Mesenteric fat pad (tissue), 1 donor: ENCODE data around the gene MCM9. TPM values are rescaled to one million over a fixed set of nuclear protein-coding genes. Genes with fewer than 3 reads are reported as not detected.

ENCODE experiments used
- DNase-seq: peaks from one replicate; pipeline ENCODE4 v3.0.0-alpha.2; 2020; ENCODE audit warnings: low spot score
- total RNA-seq: library from RNA; stranded (reverse); fragmentation: NEBNext Ultra II Directional; extraction: Animal tissue kit (Norgen Biotek cat#: 25700); gene quantifications from one replicate; pipeline ENCODE4 v1.2.1, GENCODE V29; 2021
- donor health status: DM: yes; HTN: yes; CAD: no.

Gene MCM9
- total RNA-seq, 1 donor from 2014 or later: 9.4 TPM

DNA sequence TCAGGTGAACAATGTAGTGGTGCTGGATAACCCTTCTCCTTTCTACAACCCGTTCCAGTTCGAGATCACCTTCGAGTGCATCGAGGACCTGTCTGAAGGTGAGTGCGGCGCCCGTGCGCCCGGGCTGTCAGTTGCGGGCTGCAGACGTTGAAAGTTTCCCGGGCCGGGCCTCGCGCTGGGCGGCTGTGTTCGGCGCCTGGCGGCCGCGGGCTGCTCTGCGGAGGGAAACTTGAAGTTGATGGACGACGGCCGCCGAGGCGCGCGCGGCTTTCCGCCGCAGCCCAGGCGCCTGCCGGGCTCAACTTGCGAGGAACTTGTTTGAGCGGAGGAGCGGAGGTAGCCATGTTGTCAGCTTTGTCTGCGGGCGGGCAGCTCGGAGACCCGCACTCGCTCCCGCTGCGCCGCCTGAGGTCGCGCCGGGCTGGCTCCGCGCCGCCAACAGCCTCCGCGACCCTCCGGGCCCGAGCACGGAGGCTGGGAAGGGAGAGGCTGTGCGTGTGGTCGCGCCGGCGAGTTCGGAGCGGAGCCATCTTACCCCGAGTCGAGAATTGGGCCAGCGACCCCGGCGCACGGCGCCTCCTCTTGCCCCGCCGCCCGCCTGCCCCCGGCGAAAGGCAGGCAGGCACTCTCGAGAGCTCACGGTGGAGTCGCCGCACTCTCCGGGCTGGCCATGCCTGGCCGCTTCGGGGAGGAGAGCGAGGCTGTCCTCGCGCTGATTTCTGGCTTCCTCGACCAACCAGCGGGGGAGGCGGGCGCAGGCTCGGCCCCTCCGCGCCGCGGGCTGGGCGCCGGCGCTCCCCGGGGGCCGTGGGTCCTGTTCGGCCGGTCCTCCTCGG is 40.3 kb downstream of the MCM9 start:
- DNase-seq: peak; percentile 91

DNA sequence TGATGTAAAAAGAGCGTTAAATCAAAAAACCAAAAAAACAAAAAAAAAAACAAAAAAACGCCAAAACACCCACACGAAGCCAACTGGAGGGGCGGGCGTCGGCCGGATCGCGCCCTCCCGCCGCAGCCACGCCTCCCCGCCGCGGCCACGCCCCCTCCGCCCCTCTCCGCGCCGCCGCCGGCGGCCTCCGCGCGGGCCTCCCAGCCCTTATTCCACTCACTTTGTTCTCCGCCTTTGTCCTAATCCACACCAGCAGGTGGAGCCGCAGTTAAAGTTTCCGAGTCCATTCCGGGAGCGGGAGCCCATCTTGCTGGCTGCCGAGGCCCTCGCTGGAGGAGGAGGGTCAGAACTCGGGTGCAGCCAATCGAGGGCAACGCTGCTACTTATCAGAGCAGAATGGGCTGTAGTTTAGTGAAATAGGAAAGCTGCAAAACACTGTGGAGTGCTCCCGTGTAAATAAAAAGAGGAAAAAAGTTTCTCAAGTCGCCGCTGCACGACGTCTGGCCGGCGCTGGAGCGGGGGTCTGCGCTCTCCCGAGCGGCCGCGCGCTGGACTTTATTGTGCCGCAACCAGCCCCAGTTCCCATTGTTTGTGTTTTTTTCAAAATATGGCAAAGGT is 41.0 kb downstream of the MCM9 start, which contains the start of gene ASF1A:
Gene ASF1A (plus strand): TSS at position 346 of the 618 bp plus-strand sequence. CDS start 262 bp downstream, at position 608.
- DNase-seq: peak; percentile 97

DNA sequence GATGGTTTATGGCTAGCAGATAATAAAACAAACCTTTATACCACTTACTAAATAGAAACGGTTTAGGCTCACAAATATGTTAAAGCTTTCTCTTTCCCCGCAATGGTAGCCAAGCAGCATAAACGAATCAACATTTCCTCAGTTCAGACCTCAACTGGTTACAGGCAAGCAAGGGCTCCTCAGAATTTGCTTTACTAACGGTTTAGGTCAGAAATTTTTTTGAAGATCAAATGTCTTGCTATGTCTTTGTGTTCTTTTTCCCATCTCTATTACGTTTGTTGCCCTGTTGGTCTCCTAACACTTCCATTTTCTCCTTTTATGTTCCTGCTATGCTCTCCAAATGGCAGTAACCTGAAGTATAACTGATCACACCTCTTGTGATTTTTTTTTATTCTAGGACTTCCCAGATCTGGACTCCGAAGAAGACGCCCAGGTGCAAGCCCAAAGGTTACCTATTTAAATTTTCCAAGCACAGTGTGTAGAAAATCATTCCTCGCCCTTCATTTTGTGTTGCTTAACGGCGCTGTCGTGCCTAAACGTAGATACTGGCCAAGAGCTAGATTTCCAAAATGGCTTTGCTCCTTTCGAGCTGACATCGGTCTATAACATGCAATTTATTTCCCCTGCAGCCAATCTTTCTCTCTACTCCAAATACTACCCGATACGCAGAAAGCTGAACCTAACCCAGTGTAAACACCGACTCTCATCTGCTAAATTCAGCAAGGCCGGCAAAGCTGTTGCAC is 41.7 kb downstream of the MCM9 start:
- DNase-seq: no peak

DNA sequence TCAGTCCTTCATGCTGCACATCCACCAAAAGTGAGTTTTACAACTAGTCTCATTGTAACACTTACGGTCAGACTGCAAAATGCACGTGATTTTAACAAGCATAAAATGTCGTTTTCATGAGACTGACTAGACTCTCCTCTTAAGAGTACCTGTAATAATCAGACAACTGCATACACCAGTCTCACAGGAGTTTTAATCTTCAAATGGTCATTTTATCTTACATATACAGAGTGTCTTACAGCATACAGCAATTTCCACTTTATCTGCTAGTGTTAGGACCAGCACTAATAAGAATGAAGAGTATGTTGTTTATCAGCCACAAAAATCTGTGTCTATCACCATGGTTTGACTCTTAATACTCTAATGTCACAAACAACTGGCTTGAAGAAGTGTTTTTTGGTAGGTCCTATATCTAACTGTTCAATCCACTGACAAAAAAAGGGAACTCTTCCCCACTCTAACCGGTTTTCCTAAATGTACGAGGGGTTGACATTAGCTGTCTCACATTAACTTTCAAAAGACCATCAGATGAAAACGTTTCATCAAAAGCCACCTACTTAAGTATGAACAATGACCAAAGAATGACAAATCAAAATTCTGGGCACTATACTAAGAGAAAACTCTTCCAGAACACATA is 42.5 kb downstream of the MCM9 start:
- no peak for DNase-seq

DNA sequence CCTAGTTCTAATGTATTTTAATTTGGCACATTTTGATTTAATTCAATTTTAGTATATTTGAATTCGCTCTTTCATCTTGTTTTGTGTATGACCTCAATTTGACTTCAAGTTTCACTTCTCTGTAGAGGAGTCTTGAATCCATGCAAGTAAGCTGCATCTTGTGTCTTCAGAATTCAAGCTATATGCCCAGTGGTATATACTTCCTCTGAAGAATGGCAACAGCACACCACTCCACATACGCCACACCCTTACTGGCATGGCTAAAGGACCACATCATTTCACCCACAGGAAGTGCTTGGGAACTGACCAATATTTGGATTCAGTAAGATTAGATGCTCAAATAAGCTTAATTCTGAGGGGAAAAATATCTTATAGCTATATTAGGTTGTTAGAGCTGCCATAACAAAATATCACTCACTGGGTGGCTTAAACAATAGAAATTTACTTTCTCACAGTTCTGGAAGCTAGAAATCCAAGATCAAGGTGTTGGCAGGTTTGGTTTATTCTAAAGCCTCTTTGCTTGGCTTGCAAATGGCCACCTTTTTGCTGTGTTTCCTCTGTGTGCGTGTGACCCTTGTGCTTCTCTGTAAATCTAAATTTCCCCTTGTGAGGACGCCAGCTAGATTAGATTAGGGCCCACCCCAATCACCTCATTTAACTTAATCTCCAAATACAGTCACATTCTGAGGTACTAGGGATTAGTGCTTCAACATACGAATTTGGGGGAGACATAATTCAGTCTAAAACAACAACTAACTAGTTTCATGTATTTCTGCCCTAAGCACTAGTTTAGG is 43.8 kb downstream of the MCM9 start:
- DNase-seq: no peak

DNA sequence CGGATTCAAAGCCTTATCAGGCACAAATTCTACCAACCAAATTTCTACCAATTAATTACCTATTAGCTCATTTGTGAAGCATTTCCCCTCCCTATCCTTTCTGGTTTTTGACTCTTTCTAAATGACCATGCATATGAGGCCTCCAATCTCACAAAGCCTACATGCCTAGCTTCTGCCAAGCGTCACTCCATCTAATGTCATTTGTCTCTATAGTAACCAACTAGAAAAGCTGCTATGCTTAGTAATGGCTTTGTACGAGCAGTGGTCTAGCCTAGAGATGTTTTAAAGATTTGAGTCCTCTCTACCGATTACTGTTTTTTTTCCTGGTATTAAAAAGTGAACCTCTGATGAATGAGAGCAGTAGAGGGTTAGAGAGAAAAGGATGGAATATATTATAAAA is 45.8 kb downstream of the MCM9 start:
- DNase-seq: no peak

DNA sequence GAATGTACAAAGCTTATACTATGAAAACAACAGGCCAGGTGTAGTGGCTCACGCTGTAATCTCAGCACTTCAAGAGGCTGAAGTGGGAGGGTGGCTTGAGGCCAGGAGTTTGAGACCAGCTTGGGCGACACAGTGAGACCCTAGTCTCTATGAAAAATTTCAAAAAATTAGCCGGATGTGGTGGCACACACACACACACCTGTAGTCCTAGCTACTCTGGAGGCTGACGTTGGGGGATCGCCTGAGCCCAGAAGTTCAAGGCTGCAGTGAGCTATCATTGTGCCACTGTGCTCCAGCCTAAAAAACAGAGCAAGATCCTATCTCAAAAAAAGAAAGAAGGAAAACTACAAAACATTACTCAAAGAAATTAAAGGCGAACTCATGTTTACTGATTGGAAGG is 48.3 kb downstream of the MCM9 start:
- DNase-seq: no peak

DNA sequence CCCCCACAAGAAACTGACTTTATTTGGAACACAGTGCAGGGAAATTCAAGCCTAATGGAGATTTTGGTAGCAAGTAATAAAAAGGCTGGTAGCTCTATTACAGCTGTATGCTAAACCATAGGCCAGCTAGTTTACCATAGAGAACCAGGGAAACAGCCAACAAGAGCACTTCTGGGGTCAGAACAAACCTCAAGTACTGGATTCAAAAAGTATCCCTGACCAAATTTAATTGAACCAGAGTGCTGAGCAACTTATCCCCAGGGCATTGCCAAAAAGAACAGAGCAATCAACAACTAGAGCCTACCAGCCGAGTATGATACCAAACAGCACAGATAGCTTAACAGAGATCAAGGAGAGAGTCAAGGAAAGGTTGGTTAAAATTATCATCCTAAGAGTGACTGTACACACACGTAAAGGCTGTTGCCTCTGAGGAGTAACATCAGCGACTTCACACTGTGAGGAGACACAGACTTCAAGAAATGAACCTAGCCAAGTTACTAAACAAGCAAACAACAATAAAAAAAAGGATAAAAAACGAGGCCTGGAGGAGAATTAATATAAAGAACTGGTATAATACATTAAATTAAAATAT is 52.5 kb downstream of the MCM9 start:
- DNase-seq: no peak

DNA sequence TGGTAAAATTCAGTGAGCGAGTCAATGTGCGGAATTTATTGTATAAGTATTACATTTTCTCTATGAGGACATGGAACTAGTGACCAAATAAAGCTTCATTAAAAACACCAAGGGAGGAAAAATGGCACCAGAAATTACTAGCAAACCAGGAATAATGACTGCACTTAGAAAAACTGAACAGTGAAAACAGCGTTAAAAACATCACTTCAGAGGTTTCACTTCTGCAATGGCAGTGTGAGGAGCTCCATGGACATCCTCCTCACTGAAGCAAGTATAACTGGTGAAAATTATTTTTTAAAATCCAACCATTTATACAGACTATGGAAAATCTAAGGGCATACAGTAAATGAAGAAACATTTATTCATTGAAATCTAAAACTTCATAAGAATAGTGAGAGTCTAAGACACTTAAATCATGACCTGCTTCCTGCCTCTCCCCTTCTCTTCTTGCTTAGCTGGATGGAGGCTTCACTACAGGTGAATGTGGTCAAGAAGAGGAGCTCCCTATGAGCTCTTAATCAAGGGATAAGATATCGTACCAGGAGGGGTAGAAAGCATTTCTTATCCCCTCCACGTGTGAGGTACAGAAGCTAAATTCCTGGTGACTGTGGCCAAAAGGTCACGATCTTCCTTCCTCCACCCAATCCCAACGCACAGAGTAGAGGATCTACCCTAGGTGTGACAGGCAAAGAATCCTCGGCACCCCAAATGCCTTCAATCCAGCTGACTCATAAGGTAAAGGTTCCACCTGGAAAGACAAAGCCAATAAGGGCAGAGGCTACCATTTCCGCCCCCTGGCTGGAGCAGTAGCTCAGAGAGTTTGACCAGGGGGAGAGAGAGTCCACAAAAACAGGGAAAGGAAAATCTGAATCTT is 53.3 kb downstream of the MCM9 start:
- DNase-seq: no peak

DNA sequence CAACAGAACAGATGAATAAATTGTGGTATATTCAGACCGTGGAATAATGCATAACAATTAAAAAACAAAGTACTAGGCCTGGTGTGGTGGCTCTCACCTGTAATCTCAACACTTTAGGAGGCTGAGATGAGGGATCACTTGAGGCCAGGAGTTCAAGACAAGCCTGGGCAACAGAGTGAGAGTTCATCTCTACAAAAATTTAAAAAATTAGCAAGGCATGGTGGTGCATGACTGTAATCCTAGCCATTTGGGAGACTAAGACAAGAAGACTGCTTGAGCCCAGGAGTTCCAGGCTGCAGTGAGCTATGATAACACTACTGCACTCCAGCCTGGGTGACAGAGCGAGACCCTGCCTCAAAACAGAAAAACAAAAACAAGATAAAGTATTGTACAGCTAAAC is 57.2 kb downstream of the MCM9 start:
- DNase-seq: no peak

DNA sequence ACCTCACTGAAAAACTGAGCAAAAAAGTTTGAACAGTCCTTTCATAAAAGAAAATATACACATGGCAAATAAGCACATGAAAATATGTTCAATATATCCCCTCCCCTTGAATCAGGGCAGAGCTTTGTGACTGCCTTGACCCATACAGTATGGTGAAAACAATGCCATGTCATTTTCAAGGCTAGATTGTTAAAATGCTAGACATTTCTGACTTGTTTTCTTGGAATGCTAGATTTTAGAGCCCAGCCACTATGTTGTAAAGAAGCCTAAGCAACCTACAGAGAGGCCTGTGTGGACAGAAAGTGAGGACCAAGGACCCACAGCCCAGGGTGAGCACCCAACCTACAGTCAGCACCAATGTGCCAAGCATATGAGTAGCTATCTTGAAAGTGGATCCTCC is 58.1 kb downstream of the MCM9 start:
- no peak for DNase-seq

DNA sequence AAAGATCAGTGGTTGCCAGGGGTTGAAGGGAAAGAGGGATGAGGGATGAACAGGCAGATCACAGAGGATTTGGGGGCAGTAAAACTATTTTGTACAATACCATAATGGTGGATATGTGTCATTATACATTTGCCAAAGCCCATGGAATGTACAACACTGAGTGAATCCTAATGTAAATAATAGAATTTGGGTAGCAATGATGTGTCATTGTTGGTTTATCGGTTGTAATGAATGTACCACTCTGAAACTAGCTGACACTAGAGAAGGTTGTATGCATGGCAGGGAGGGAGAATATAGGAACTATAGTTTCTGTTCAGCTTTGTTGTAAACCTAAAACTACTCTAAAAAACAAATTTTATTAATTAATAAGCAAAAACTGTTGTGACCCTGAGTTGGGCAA is 58.8 kb downstream of the MCM9 start:
- no peak for DNase-seq

DNA sequence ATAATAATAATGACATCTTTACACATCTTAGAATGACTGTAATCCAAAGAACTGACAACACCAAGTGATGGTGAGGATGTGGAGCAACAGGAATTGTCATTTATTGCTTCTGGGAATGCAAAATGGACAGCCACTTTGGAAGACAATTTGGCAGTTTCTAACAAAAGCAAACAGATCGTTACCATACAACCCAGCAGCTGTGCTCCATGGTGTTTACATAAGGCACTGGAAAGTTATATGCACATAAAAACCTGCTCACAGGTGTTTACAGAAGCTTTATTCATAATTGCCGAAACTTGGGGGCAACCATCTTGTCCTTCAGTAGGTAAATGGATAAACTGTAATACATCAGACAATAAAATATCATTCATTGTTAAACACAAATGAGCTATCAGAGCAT is 59.3 kb downstream of the MCM9 start:
- DNase-seq: no peak

DNA sequence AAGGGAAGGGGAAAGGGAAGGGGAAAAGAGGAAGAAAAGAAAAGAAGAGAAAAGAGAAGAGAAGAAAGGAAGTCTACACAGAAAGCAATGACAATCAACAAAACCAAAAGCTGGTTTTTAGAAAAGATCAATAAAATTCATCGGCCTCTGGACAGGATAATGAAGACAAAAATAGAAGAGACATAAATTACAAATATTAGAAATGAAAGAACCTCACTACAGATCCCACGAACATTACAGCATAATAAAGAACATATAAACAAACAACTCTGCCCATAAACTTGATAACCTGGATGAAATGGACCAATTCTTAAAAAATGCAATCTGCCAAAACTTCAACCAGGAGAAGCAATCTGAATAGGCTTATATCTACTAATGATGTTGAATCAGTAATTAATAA is 61.7 kb downstream of the MCM9 start:
- no peak for DNase-seq

DNA sequence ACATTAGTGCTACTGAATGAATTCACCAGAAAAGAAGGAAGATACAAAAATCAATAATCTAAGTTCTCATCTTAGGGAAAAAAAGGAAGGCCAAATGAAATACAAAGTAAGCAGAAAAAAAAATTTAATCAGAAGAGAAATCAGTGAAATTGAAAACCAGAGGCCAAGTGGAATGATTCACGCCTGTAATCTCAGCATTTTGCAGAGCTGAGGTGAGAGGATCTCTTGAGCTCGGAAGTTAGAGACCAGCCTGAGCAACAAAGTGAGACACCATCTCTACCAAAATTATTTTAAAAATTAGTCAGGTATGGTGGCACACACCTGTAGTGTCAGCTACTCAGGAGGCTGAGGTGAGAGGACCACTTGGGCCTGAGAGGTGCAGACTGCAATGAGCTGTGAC is 62.2 kb downstream of the MCM9 start:
- DNase-seq: no peak

DNA sequence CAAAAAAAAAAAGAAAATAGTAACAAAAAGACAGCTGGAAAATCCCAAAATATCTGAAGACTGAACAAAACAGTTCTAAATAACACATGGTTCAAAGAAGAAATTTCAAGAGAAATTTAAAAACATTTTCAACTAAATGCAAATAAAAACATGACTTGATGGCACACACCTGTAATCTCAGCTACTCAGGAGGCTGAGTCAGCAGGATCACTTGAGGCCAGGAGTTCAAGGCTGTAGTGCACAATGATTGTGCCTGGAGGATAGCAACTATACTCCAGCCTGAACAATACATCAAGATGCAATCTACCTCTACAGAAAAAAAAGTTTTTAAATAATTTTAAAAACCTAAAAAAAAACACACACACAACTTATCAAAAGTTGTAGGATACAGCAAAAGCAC is 62.6 kb downstream of the MCM9 start:
- DNase-seq: no peak

DNA sequence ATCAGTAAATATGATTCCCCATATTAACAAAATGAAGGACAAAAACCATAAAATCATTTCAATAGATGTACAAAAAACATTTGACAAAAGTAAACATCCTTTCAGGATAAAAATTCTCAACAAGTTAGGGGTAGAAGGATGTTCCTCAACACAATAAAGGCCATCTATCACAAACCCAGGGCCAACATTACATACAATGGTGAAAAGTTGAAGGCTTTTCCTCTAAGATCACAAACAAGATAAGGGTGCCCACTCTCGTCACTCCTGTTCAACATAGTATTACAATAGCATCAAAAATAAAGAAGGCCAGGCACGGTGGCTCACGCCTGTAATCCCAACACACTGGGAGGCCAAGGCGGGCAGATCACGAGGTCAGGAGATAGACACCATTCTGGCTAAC is 63.6 kb downstream of the MCM9 start:
- no peak for DNase-seq

DNA sequence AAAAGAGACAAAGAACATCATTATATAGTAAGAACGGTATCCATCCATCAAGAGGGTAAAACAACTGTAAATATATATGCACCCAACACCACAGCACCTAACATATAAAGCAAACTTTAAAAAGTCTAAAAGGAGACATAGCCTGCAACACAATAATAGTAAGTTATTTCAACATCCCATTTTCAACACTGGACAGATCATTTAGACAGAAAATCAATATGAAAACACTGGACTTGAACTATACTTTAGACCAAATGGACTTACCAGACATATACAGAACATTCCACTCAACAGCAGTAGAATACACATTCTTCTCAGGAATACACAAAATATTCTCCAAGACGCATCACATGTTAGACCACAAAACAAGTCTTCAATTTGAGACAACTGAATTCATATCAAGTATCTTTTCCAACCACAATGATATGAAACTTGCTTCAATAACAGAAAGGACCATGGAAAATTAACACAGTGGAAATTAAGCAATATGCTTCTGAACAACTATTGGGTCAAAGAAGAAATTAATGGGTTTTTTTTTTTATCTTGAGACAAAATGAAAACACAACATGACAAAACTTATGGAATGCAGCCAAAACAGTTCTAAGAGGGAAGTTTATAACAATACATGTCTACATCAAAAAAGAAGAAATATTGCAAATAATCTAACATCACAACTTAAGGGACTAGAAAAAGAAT is 64.9 kb downstream of the MCM9 start:
- no peak for DNase-seq

DNA sequence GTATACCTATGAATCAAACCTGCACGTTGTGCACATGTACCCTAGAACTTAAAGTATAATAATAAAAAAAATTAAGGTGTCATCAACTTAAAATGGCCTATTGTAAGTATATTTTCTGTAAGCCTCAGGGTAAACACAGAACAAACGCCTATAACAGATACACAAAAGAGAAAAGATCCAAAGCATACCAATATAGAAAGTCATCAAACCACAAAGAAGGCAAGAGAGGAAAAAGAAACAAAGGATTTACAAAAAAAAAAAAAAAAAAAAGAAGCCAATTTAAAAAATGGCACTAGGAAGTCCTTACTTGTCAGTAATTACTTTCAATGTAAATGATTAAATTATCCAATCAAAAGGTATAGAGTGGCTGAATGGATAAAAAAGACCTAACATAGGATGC is 65.6 kb downstream of the MCM9 start:
- no peak for DNase-seq
